Fibroblast of the aortic adventitia (primary cell): ENCODE measurements around the gene LNPK. TPM values are rescaled to one million over a fixed set of nuclear protein-coding genes. Genes with fewer than 3 reads are reported as not detected.
"Not testable (repeated sequence)": the region's sequence is repeated elsewhere in the genome, so short reads cannot be mapped to it uniquely, and the experiment has no call there.

Experiments
- DNase-seq: peaks from one replicate; pipeline ENCODE4 v3.0.0-alpha.2; 2010; ENCODE audit warnings: low read depth
- H3K4me3 ChIP-seq: 2 replicates; pipeline ENCODE4 v1.5.1; 2011; ENCODE audit warnings: low read depth, mild to moderate bottlenecking, control low read depth, low read length, moderate library complexity
- CTCF ChIP-seq: IDR thresholded peaks from 2 replicates; pipeline ENCODE4 v1.5.1; 2011; ENCODE audit warnings: mild to moderate bottlenecking, low read length, control low read depth, inconsistent platforms; ENCODE audit not compliant: insufficient read depth
- total RNA-seq: library from RNA; depleted of rRNA; stranded (reverse); fragments of >200 nt; gene quantifications from 2 replicates; pipeline ENCODE4 v1.2.3, GENCODE V29; 2012; ENCODE audit warnings: low replicate concordance

Gene LNPK
- total RNA-seq, 1 donor, result 61.4 TPM

DNA sequence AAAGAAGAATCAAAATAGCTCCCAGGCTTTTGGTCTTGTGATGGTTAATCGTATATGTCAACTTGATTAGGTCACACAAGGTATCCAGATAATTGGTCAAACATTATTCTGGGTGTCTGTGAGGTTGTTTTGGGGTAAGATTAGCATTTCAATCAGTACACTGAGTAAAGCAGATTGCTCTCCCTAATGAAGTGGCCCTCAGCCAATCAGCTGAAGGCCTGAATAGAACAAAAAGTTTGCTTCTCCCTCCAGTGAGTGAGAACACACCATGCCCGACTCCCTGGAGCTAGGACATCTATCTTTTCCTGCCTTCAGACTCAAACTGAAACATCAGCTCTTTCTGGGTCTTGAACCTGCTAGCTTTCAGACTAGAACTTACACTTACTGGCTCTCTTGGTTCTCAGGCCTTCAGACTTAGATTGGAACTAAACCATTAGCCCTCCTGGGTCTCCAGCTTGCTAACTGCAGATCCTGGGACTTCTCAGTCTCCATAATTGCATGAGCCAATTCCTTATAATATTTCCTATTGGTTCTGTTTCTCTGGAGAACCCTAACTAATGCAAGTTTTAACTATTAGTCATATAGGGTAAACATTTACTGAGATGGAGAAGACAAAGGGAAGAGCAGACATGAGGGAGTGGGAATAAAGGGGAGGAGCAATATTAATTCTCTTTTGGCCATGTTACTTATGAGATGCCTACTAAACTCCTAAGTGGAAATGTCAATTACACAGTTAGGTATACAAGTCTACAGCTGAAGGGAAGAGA is 25.5 kb downstream of the LNPK start:
- peak; percentile 11 for DNase-seq
- no peak for TF ChIP-seq CTCF

DNA sequence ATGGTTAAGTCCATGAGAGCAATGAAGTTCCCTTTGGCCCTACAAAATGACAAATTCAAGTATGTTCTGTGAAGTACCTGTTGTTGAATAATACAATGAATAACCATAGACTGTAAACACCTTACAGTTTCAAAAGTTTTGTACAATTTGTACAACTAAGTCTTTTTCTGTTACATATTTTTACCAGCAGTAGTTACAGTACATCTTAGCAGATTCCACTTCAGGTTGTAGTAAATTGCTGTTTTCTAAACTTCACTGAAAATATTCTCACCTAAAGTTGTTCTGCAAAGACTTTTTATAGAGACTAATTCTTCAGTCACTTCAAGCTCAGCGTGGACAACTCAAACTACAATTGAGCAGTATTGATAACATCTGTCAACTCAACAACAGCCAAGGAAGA is 28.7 kb downstream of the LNPK start:
- no peak for DNase-seq
- TF ChIP-seq CTCF, result no peak
- no peak overlapping the region for H3K4me3 ChIP-seq

More for the DNA sequence above, 25.5 kb downstream of the LNPK start:
- H3K4me3 ChIP-seq, result no peak overlapping the region

- H3K4me3 ChIP-seq, result no peak overlapping the region
- no peak for TF ChIP-seq CTCF
- DNase-seq, result no peak
Observed at GRCh38 chr2:175966839-175967238, 35.2 kb downstream of the LNPK start.

DNA sequence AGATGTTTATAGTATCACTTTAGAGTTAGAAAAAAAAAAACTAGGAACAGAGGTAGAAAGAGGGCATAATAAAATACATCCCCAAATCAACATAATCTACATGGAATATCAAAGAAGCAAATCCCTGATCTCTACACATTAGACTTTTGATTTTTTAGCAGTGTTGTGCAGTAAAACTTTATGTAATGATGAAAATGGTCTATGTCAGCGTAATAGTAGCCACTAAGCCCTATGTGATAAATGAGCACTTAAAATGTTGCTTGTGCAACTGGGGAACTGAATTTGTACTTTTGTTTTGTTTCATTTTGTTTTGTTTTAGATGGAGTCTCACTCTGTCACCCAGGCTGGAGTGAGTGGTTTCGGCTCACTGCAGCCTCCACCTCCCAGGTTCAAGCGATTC is 36.3 kb downstream of the LNPK start:
- no peak overlapping the region for H3K4me3 ChIP-seq
- DNase-seq, result no peak
- TF ChIP-seq CTCF, result no peak

GRCh38 chr2:175964195-175964594 is 37.9 kb downstream of the LNPK start:
- H3K4me3 ChIP-seq, result no peak overlapping the region
- no peak for TF ChIP-seq CTCF
- DNase-seq, result no peak

DNA sequence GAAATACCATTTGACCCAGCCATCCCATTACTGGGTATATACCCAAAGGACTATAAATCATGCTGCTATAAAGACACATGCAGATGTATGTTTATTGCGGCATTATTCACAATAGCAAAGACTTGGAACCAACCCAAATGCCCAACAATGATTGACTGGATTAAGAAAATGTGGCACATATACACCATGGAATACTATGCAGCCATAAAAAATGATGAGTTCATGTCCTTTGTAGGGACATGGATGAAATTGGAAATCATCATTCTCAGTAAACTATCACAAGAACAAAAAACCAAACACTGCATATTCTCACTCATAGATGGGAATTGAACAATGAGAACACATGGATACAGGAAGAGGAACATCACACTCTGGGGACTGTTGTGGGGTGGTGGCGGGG is 38.9 kb downstream of the LNPK start:
- not testable (repeated sequence) for H3K4me3 ChIP-seq, DNase-seq

- H3K4me3 ChIP-seq, result no peak overlapping the region
- no peak for TF ChIP-seq CTCF
- no peak for DNase-seq
Observed at GRCh38 chr2:175957845-175958244, 44.2 kb downstream of the LNPK start.
